Hepatocyte (in vitro differentiated cells): Measurements from ENCODE around the gene TBC1D1.

ENCODE experiments used
- EZH2 ChIP-seq: fragments of 200-600 bp; sonication (generic); IDR thresholded peaks from 2 replicates; pipeline ENCODE4 v1.6.1; 2016; ENCODE audit warnings: antibody characterized with exemption, mild to moderate bottlenecking, borderline replicate concordance
- TF ChIP-seq, protein P1 (sequence below): fragments of 200-600 bp; sonication (generic); IDR thresholded peaks from 2 replicates; pipeline ENCODE4 v1.5.1; 2016; ENCODE audit warnings: antibody characterized with exemption, mild to moderate bottlenecking; ENCODE audit not compliant: poor library complexity

DNA sequence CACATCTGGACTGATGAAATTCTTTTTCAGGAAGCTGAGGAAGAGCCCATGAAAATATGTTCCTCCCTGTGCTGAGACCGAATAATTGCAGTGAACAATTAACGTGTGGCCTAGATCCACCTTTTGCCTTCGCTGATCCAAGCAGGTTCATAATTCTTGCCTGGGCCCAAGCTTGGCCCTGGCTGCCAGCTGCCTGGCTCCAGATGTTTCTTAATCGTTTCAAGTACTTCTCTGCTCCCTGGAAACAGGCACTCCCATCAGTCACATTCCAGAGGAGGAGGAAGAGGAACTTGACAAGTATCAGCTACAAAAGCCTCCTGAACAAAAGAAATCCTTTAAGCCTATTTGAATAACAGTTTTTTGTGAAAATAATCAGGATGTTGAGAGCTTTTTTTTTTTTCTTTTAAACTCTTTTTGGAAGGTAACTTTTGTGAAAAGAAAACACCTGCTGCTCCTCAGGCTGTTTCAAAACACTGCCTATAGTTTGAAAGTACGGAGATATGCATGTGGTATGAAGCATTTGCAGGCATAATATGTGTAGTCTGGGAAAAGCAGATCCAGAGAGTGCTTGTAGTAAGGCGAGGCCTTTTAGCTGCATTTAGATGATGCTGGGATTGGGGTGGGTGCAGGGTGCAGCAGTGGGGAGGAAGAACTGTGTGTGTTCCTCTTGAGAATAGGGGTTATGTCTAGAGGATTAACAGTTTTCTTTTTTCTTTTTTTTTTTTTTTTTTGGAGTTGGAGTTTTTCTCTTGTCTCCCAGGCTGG is 223.7 kb downstream of the TBC1D1 start:
- TF ChIP-seq, protein P1, sequence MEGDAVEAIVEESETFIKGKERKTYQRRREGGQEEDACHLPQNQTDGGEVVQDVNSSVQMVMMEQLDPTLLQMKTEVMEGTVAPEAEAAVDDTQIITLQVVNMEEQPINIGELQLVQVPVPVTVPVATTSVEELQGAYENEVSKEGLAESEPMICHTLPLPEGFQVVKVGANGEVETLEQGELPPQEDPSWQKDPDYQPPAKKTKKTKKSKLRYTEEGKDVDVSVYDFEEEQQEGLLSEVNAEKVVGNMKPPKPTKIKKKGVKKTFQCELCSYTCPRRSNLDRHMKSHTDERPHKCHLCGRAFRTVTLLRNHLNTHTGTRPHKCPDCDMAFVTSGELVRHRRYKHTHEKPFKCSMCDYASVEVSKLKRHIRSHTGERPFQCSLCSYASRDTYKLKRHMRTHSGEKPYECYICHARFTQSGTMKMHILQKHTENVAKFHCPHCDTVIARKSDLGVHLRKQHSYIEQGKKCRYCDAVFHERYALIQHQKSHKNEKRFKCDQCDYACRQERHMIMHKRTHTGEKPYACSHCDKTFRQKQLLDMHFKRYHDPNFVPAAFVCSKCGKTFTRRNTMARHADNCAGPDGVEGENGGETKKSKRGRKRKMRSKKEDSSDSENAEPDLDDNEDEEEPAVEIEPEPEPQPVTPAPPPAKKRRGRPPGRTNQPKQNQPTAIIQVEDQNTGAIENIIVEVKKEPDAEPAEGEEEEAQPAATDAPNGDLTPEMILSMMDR = no peak
- no peak for TF ChIP-seq EZH2
